OCI-M1 (cell line): Measurements from ENCODE around the gene ME1.
"Not testable (repeated sequence)": the region's sequence is repeated elsewhere in the genome, so short reads cannot be mapped to it uniquely, and the experiment has no call there.

Experiments
- DNase-seq: peaks from one replicate; lab custom pipeline; 2025; lab: John Stamatoyannopoulos, UW

ME1 gene

DNA sequence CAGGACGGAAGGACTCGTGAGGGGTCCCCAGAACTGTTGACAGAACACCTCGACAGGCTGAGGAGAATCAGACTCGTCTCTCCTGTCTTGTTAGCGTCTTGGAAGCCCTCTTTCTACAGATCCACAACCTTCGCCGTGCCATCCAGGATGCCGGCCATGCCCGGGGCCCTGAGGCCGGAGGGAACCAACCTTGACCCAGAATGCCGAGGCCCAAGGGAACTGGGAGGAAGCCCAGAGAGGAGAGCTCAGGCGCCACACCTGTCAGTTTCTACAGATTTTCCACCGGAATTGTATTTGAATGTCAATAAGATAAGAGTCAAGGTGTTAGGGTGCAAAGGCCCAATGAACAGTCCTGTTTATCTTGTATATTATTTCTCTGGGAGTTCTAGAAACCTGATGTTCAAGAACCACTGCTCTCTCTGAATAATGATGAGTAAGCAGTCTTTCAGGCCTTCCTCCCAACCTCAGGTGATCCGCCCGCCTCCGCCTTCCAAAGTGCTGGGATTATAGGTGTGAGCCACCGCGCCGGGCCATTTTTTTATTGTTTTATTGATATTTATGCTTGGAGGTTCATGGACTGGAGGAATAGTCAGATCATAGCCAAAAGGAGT lies 799 bp upstream of the ME1 start:
- DNase-seq: no peak

DNA sequence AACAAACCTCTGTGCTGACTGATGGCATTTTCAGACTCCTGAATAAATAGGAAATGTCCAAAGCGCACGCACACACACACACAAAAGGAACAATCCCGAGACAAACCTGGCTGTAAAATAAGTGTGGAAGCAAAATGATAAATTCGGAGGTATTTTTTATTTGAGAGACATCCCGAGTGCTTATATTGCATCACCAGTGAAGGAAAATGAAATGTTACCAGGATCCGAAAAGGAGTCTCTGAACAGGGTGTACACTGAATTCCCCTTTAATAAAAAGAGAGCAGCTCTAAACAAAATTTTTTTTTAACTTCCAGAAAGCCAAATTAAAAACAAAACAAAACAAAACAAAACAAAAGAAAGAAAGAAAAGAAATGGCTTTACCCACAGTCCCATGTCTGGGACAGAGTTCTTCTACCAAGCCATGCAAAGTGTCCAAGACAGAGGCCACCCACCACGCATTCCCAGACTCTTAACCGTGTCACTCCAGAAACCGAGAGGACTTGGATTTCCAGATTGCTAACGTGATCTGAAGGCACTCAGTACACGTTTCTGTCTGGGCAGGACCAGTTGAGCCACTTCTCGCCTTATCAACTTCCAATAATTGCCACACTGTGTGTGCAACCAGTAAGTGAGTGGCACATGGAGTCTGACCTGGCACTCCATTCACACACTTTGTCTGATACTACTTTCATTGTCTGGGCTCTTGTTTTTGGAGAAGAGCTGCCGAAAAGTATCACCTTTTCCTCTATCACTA lies 817 bp downstream of the ME1 start:
- no peak for DNase-seq

DNA sequence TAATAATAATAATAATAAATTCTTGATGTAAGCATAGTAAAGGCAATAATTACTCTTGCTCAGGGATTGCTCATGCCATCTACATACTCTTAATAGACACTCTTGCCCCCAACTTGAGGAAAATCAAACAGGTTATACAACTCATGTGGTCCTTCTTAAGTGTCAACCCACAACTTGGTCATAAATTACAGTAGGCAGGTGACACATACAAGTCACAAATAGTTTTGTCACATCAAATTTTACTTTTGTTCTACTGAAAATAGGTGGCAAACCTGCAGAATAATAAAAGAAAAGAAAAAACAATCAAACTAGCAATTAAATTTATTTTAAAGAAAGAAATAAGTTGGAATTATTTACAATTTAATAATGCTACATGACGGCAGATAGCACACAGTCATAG lies 1.6 kb downstream of the ME1 start:
- DNase-seq: no peak

- DNase-seq: no peak
Measured at GRCh38 chr6:83424392-83425018, 6.3 kb downstream of the ME1 start.

GRCh38 chr6:83417880-83418663 lies 12.8 kb downstream of the ME1 start:
- DNase-seq: peak; percentile 79

- DNase-seq: no peak
Measured at GRCh38 chr6:83413068-83413467, 17.8 kb downstream of the ME1 start.

DNA sequence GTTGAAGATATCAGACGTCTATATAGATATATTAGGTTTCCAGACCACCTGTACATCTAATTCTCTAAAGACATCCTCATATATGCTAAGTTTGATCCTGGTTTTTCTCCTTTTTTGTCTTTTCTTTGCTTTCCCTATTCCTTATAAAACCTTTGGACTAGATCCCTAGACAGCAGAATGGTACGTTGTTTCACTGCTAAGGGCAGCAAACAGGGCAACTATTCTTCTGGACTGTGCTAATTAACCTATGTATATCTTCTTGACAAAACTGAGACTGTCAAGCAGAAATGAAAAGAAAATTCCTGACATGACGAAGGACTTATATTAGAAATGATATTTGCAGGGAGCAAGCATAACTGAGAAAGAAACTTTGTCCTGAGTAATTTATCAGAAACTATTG lies 19.1 kb downstream of the ME1 start:
- no peak for DNase-seq

DNA sequence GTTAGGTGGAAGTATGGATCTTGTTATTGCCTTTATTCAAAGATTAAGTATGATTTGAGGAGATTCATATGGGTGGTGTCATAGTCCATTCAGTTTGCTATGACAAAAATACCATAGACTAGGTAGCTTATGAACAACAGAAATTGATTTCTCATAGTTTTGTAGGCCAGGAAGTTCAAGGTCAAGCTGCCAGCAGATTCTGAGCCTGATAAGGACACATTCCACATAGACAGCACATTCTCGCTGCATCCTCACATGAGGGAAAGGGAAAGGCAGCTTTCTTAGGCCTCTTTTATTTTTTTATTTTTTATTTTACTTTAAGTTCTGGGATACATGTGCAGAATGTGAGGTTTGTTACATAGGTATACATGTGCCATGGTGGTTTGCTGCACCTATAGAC lies 27.7 kb downstream of the ME1 start:
- no peak for DNase-seq

DNA sequence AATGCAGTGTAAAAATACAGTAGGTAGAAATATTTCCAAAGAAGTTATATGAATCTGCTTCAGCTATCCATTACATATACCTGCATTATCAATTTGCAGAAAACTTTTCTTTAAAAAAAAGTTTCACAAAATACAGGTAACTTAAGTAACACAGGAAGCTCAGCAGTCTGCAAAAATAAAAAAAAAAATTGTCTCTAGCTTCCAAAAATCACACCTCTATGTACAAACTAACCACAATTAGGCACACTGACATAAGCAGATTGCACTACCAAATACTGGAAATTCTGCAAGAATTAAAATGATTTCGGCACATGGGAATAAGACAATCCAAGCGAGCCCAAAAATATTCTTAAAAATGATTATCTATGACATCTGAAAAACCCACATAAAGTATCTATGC lies 41.2 kb downstream of the ME1 start:
- no peak for DNase-seq

- no peak for DNase-seq
Measured at GRCh38 chr6:83385473-83385872, 45.4 kb downstream of the ME1 start.

DNA sequence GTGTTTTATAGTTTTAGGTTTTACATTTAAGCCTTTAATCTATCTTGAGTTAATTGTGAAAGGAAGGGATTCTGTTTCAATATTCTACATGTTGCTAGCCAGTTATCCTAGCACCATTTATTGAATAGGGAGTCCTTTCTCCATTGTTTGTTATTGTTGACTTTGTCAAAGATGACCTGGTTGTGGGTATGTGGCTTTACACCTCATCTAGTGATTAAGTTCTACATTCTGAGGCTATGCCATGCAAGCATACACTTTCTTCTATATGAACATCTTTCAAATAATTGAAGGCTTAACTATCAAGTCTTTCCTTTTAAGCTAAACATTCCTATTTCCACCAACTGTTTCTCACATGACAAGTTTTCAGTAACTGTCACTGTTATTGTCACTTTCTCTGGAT lies 46.1 kb downstream of the ME1 start:
- DNase-seq: no peak

DNA sequence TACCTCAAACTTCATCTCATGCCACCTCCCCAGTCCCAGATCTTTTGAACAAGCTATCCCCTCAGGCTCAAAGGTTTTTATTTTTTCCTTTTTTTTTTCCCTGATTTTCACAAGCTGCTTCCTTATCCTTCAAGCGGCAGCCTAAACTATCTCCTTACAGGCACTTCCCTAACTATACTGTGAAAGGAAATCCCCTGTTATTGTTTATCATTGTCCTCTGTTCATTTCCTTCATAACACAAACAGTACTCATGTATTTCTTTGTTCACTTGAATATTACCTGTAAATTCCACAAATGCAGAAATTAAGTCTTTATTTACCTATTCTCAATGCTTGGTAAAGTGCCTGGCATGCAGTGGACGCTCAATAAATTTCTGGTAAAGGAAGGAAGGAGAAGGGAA lies 48.9 kb downstream of the ME1 start:
- no peak for DNase-seq

DNA sequence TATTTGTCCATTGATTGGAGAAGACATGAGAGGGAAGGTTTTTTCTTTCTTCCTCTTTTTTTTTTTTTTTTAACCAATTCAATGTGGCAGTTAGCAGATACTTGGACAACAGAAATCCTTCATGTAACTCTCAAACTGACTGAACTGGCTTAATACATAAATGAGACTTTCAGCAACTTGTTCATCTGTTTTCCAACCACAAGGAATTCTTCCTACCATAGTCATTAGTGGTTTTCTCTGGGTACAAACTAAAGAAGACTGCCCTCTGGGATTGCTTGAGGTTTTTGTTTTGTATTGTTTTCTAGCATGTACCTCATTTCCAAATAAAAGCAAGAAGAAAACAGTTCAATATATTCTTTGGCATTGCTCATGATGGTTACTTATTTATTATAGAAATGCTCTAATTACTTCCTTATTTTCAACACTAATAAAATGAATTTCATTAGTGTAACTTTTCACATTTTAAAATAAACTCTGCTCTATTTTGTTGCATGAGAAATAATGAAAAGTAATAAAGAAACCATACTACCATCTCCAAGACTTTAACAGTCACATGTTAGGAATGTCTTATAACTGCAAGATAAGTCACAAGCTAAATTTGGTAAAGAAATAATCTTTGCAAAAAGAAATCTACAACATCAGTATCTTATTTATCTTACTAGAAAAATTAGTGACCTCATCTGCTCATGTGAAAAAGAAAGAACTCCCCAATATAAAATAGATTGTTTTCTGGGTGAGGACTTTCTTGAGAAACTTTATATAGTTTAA lies 52.0 kb downstream of the ME1 start:
- peak; percentile 12 for DNase-seq

DNA sequence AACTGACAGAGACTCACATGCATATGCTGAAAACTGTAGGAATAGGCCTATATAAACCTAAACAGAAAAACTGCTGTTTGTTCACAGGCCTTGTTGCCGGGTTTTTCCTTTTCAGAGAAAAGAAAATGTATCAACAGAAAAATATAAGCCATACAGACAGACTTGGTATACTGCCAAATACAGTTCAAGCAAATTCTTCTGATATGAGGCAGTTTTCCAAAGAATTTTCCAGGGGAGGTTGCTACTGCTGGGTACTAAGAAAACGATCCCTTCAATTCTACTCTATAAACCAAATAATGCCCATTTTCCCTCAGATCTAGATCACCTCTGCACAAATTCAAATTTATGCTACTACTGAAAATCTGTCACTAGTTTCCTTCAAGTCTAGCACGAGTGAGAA lies 59.4 kb downstream of the ME1 start:
- no peak for DNase-seq

- DNase-seq: no peak
Measured at GRCh38 chr6:83370567-83370966, 60.3 kb downstream of the ME1 start.

DNA sequence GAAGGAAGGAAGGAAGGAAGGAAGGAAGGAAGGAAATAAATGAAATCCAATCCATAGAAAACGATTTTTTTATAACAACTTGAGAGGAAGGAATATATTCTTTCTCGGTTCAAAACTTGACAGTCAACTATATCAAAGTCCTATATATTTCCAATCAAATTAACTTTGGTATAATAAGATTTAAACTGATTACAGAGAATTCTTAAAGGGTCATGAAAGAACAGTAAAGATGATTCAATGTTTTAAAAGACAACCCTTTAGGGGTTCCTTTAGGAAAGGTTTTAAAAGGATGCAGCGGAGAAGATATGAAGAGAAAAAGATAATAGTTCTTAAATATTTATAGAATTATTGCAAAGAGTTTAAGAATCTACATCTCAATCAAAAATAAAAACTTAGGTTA lies 61.2 kb downstream of the ME1 start:
- no peak for DNase-seq

GRCh38 chr6:83368577-83368976 lies 62.3 kb downstream of the ME1 start:
- no peak for DNase-seq

- no peak for DNase-seq
Measured at GRCh38 chr6:83367104-83367503, 63.7 kb downstream of the ME1 start.

GRCh38 chr6:83365931-83366330 lies 64.9 kb downstream of the ME1 start:
- no peak for DNase-seq

DNA sequence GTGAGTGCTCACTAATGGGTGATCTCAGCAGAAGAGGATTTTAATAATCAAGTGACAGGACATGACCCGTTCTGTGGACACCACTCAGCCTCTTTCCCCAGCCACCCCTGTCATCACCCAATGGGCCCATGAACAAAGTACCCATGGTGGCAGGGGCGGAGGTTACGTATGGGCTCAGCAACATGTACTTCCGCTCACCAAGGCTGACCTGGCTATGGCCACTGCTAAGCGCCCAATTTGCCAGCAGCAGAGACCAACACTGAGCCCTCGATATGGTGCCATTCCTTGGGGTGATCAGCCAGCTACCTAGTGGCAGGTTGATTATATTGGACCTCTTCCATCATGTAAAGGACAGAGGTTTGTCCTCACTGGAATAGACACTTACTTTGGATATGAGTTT lies 68.5 kb downstream of the ME1 start:
- DNase-seq: not testable (repeated sequence)

- no peak for DNase-seq
Measured at GRCh38 chr6:83359638-83360037, 71.2 kb downstream of the ME1 start.

- no peak for DNase-seq
Measured at GRCh38 chr6:83354747-83355146, 76.1 kb downstream of the ME1 start.
